CD4-positive, alpha-beta memory T cell (primary cell): Measurements from ENCODE around the gene GSTA3. TPM values are rescaled to one million over a fixed set of nuclear protein-coding genes. Genes with fewer than 3 reads are reported as not detected.
"Not testable (repeated sequence)": the region's sequence is repeated elsewhere in the genome, so short reads cannot be mapped to it uniquely, and the experiment has no call there.

ENCODE experiments used
- CTCF ChIA-PET: fragments of 350-600 bp; sonication (Branson Sonifier 250); formaldehyde crosslinking; loops from one replicate; lab custom pipeline; 2021; ENCODE audit warnings: inconsistent platforms; ENCODE audit not compliant: partially characterized antibody; lab: Charles Lee
- POLR2A ChIA-PET: fragments of 350-600 bp; sonication (Branson Sonifier 250); formaldehyde crosslinking; loops from one replicate; lab custom pipeline; 2021; ENCODE audit not compliant: partially characterized antibody; lab: Charles Lee
- DNase-seq, 5 donors: peaks; one replicate each; pipeline versions ENCODE4 v3.0.0 to v3.0.0-alpha.2; 2020 to 2022; ENCODE audit warnings: mixed read lengths in 1 of 5
- H3K27ac ChIP-seq: one replicate; pipeline ENCODE4 v1.7.0; 2013; ENCODE audit warnings: low read depth, low read length
- H3K27me3 ChIP-seq: 2 replicates; pipeline ENCODE4 v1.7.0; 2013; ENCODE audit warnings: mild to moderate bottlenecking, low read length, moderate library complexity; ENCODE audit not compliant: insufficient read depth
- H3K36me3 ChIP-seq: 2 replicates; pipeline ENCODE4 v1.7.0; 2013; ENCODE audit warnings: mild to moderate bottlenecking, low read length, moderate library complexity; ENCODE audit not compliant: insufficient read depth
- H3K4me1 ChIP-seq: 2 replicates; pipeline ENCODE4 v1.7.0; 2013; ENCODE audit warnings: mild to moderate bottlenecking, low read length, moderate library complexity; ENCODE audit not compliant: insufficient read depth
- H3K4me3 ChIP-seq, 2 donors: one replicate each; pipeline ENCODE4 v1.7.0; 2013; ENCODE audit warnings: low read length in 2 of 2, mild to moderate bottlenecking in 1 of 2
- H3K9me3 ChIP-seq, 2 donors: one replicate each; pipeline ENCODE4 v1.7.0; 2013; ENCODE audit warnings: low read length in 2 of 2, control low read depth in 1 of 2; ENCODE audit not compliant: control insufficient read depth in 1 of 2
- H3K27ac Mint-ChIP-seq, 7 donors: one replicate each; pipeline ENCODE4 v1.8.0; 2020 to 2021; ENCODE audit warnings: mixed read lengths in 7 of 7, mild to moderate bottlenecking in 6 of 7, inconsistent platforms in 3 of 7, moderate library complexity in 3 of 7
- H3K27me3 Mint-ChIP-seq, 2 donors: one replicate each; pipeline ENCODE4 v1.8.0; 2020 to 2021; ENCODE audit warnings: mixed read lengths in 2 of 2
- H3K36me3 Mint-ChIP-seq, 2 donors: one replicate each; pipeline ENCODE4 v1.8.0; 2020 to 2021; ENCODE audit warnings: mixed read lengths in 2 of 2, inconsistent platforms in 1 of 2, mild to moderate bottlenecking in 1 of 2
- H3K4me1 Mint-ChIP-seq, 4 donors: one replicate each; pipeline ENCODE4 v1.8.0; 2020 to 2021; ENCODE audit warnings: mixed read lengths in 4 of 4, mild to moderate bottlenecking in 1 of 4
- H3K4me3 Mint-ChIP-seq, 8 donors: one replicate each; pipeline ENCODE4 v1.8.0; 2020 to 2021; ENCODE audit warnings: mixed read lengths in 8 of 8, mild to moderate bottlenecking in 7 of 8, moderate library complexity in 6 of 8, inconsistent platforms in 3 of 8
- H3K9me3 Mint-ChIP-seq, 8 donors: one replicate each; pipeline ENCODE4 v1.8.0; 2020 to 2021; ENCODE audit warnings: mixed read lengths in 8 of 8, mild to moderate bottlenecking in 5 of 8, inconsistent platforms in 3 of 8, moderate library complexity in 1 of 8
- intact Hi-C: fragments of 100-400 bp; cut with micrococcal nuclease; formaldehyde crosslinking; loops from one replicate; pipeline ENCODE4 v1.15.1; 2023
- polyA plus RNA-seq, 2 donors: library from polyadenylated mRNA; unstranded; fragments of 300-500 nt; fragmentation: Illumina TruSeq; gene quantifications; one replicate each; pipeline ENCODE4 v1.2.3, GENCODE V29; 2021
- total RNA-seq, 2 experiments: library from RNA; stranded (reverse); gene quantifications; one replicate each; pipeline ENCODE4 v1.2.3, GENCODE V29; 2021

GSTA3 gene
- total and polyA plus RNA-seq, 4 experiments from 2014 or later: not detected

DNA sequence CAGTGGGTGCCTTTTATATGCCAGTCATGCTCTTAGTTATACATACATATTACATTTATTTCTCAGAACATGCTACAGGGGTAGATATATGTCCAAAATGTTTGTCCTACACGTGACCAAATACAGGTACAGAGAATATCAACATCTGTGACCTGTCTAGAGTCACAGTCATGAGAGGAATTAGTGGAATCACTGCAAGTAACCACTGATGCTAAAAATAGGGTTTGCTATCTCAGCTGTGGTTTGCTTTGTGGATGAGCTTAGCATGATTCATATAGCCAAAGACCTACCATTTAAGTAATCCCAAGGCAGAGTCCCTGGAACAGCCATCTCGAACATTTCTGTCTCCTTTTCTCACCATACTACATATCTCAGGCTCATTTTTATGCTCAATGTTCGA lies 32.3 kb downstream of the GSTA3 start:
- no peaks in the 10 kb centered on the region for H3K36me3 Mint-ChIP-seq
- H3K27me3 Mint-ChIP-seq: peaks cover 0 to 6% of the 10 kb centered on the region in 2 donors
- Histone ChIP-seq H3K27me3 (no peaks in the 10 kb centered on the region), H3K9me3 (no peaks in the 10 kb centered on the region), H3K4me1 (no peaks in the 10 kb centered on the region), H3K27ac (no peak overlapping the region), H3K36me3 (no peaks in the 10 kb centered on the region), H3K4me3 (no peak overlapping the region)
- ChIA-PET POLR2A (no interaction called here), CTCF (no interaction called here)
- H3K4me3 Mint-ChIP-seq: no peak overlapping the region
- intact Hi-C loops: no loop called here
- peaks cover 2 to 3% (median 2%) of the 10 kb centered on the region in 4 donors for H3K4me1 Mint-ChIP-seq
- H3K27ac Mint-ChIP-seq: no peak overlapping the region
- DNase-seq: no peak
- no peaks in the 10 kb centered on the region for H3K9me3 Mint-ChIP-seq

DNA sequence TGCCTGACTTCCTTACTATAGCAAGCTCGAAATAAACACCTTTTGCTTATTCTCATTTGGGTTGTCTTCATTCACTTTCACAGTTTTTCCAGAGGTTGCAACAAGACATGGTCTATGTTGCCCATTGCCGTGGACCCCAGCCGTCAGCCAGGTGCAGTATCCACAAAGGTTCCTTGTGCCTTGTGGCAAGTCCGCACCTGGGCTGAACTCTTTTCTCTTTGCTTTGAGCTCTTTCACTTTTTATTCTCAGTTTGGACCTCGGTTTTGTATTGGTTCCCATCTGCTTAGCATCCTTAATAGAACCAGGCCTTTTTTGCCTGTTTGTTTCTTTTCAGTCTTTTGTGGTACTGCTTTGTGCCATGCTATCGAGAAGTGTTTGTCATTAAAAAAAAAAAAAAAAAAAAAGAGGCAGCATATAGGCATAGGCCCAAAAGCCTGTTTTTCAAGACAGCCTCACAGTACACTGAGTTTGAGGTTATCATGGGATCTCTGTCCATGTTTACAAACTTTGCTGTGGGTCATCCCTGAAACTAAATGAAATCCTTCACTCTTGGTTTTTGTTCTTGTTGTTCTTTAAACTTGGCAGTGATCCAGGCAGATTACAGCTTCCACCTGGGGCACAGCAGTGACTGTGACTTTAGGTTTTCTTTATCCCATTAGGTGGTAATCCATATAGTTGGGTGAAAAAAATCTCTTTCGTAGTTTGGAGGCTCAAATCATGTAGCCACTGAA lies 33.3 kb downstream of the GSTA3 start:
- H3K9me3 ChIP-seq: no peaks in the 10 kb centered on the region
- DNase-seq: no peak
- Mint-ChIP-seq H3K4me1 (peaks cover 0 to 2% (median 0%) of the 10 kb centered on the region in 4 donors), H3K9me3 (no peaks in the 10 kb centered on the region), H3K27ac (no peak overlapping the region), H3K36me3 (no peaks in the 10 kb centered on the region), H3K27me3 (peaks cover 0 to 8% of the 10 kb centered on the region in 2 donors), H3K4me3 (no peak overlapping the region)
- no peaks in the 10 kb centered on the region for H3K36me3 ChIP-seq
- H3K27me3 ChIP-seq: no peaks in the 10 kb centered on the region
- H3K27ac ChIP-seq: no peak overlapping the region
- POLR2A ChIA-PET: no interaction called here
- intact Hi-C loops: no loop called here
- no peaks in the 10 kb centered on the region for H3K4me1 ChIP-seq
- H3K4me3 ChIP-seq: no peak overlapping the region
- CTCF ChIA-PET: interaction anchor here (1.1 kb wide), 1 partner anchor 10 kb away, joined by 3 read pairs; no protein-coding TSS in a partner anchor

DNA sequence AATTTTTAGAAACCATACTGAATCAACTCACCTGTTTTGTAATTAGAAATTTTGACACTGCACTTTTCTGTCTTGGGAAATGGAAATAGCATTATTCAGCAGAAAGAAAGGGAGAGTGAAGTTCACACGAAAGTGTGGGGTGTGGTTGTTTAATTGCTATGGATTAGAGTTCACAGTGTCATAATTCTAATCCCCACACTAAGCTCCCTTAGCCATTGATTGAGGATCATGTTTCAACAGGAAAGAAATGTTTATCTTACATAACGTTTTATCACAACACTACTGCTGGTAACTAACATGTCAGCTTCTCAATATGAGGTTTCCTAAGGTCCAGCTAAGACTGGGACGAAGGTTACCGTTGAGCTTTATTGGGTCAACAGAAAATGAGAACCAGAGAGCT lies 37.5 kb downstream of the GSTA3 start:
- Histone ChIP-seq H3K9me3 (no peaks in the 10 kb centered on the region), H3K27ac (no peak overlapping the region), H3K27me3 (no peaks in the 10 kb centered on the region), H3K4me1 (no peaks in the 10 kb centered on the region), H3K4me3 (no peak overlapping the region), H3K36me3 (no peaks in the 10 kb centered on the region)
- peaks cover 0 to 2% (median 0%) of the 10 kb centered on the region in 4 donors for H3K4me1 Mint-ChIP-seq
- intact Hi-C loops: no loop called here
- H3K27me3 Mint-ChIP-seq: peaks cover 0 to 8% of the 10 kb centered on the region in 2 donors
- DNase-seq: no peak
- CTCF ChIA-PET: interaction anchor here (1.1 kb wide), 1 partner anchor 11 kb away, joined by 3 read pairs; no protein-coding TSS in a partner anchor
- no peaks in the 10 kb centered on the region for H3K36me3 Mint-ChIP-seq
- no peak overlapping the region for H3K27ac Mint-ChIP-seq
- no peaks in the 10 kb centered on the region for H3K9me3 Mint-ChIP-seq
- POLR2A ChIA-PET: no interaction called here
- no peak overlapping the region for H3K4me3 Mint-ChIP-seq

DNA sequence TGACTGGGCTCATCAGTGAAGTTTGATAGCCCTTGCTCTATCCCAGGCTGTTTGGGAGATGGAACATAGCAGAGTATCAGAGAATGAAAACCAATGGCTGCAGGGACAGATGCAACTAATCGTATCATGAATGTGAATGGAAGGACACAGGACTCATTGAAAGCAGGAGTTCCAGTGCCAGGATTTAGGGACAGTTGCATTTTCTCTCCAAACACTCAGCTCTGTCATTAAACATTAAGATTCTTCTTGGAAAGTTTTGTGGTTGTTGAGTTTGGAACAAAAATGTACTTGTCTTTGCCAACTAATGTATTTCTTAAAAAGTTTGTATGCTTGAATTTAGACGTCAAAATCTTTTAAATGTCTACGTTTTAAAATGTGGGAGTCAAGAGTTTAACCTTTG lies 37.9 kb downstream of the GSTA3 start:
- ChIA-PET POLR2A (no interaction called here), CTCF (interaction anchor here (1.1 kb wide), 1 partner anchor 11 kb away, joined by 3 read pairs; no protein-coding TSS in a partner anchor)
- no peak overlapping the region for H3K27ac Mint-ChIP-seq
- Histone ChIP-seq H3K4me1 (no peaks in the 10 kb centered on the region), H3K36me3 (no peaks in the 10 kb centered on the region), H3K4me3 (no peak overlapping the region), H3K27ac (no peak overlapping the region), H3K9me3 (no peaks in the 10 kb centered on the region), H3K27me3 (no peaks in the 10 kb centered on the region)
- no peaks in the 10 kb centered on the region for H3K9me3 Mint-ChIP-seq
- peaks cover 0 to 8% of the 10 kb centered on the region in 2 donors for H3K27me3 Mint-ChIP-seq
- no peaks in the 10 kb centered on the region for H3K36me3 Mint-ChIP-seq
- no peak overlapping the region for H3K4me3 Mint-ChIP-seq
- intact Hi-C loops: no loop called here
- peaks cover 0 to 2% (median 0%) of the 10 kb centered on the region in 4 donors for H3K4me1 Mint-ChIP-seq
- no peak for DNase-seq

DNA sequence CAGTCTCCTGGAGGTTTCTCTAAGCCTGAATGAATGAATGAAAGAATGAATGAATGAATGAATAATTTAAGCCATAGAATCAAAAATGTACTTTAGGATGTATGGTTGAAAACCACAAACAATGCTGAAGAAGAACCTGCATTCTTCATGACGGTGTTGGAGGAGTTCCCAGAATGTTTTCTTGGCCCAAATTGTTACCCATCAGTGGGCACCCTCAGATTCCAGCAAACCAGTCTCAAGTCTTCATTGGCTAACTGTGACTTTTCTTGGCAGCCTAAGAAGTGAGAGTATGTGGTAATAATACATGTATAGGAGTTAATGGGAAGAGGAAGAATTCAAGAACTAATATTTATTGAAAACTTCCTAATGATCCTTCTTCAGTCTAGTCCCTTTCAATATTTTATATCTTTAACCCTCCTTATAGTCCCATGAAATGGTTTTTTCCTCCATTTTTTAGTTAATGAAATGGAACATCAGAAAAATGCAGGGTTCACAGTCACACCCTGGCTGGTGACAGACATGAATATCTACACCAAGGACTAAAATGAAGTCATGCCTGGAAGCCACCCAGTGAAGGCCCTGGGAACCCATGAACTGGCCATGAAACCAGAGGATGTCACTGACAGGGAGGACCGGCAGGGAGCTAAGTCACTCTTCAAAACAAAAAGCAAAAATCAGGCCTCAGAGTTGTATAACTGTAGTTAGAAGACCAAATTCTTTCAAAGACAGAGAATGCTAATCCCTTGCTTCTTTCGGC lies 39.0 kb downstream of the GSTA3 start:
- H3K9me3 ChIP-seq, H3K27me3 ChIP-seq, H3K36me3 Mint-ChIP-seq, H3K27ac Mint-ChIP-seq, H3K9me3 Mint-ChIP-seq, intact Hi-C loops, H3K4me1 Mint-ChIP-seq, CTCF ChIA-PET, H3K4me3 Mint-ChIP-seq, H3K36me3 ChIP-seq, POLR2A ChIA-PET, DNase-seq, H3K4me3 ChIP-seq, H3K27ac ChIP-seq, H3K4me1 ChIP-seq, H3K27me3 Mint-ChIP-seq: not testable (repeated sequence)

DNA sequence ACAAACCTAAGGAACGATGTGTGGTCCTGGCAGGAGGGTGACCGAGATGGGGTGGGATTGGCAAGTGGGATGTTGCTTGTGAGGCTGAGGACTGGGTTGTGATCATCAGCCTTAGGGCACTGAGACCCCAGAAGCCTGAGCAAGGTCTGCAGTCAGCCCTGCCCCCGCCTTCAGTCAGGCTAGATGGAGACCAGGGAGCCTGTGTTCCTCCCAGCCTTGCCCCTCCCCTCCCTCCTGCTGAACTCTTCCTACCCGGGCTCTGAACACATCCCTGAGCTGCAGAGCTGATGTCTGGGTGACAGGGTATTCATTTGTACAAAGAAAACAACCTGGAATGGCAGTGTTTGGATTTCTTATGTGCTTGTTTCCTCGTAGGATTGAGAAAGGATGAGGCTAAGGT lies 40.6 kb downstream of the GSTA3 start:
- H3K4me1 Mint-ChIP-seq, H3K9me3 Mint-ChIP-seq, H3K27me3 ChIP-seq, H3K9me3 ChIP-seq, POLR2A ChIA-PET, H3K36me3 ChIP-seq, DNase-seq, CTCF ChIA-PET, H3K4me3 Mint-ChIP-seq, H3K27ac ChIP-seq, H3K36me3 Mint-ChIP-seq, H3K4me1 ChIP-seq, H3K27ac Mint-ChIP-seq, H3K4me3 ChIP-seq, intact Hi-C loops: not testable (repeated sequence)
- H3K27me3 Mint-ChIP-seq: peaks cover 2 to 12% of the 10 kb centered on the region in 2 donors

DNA sequence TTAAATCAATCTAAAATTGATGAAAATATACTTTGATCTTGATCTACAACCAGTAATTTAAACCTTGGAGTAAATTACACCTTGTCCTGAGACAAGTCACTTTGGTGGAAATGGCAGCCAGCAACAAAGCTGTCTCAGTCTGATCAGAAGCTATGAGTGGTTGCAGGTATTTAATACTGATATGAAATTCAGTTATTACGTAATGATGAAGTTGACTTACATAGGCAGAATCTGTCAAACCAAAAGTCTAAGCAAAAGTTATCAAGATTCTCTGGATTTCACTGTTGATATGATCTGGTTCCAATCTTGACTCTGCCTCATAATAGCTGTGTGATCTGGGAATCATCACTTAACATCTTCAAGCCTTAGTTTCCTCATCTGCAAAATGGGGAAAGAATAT lies 41.3 kb downstream of the GSTA3 start:
- no peak overlapping the region for H3K4me3 Mint-ChIP-seq
- no peaks in the 10 kb centered on the region for H3K27me3 ChIP-seq
- H3K4me3 ChIP-seq: no peak overlapping the region
- H3K27ac Mint-ChIP-seq: no peak overlapping the region
- H3K4me1 Mint-ChIP-seq: no peaks in the 10 kb centered on the region
- no peak overlapping the region for H3K27ac ChIP-seq
- ChIA-PET CTCF (no interaction called here), POLR2A (no interaction called here)
- H3K4me1 ChIP-seq: no peaks in the 10 kb centered on the region
- no peaks in the 10 kb centered on the region for H3K9me3 ChIP-seq
- no peaks in the 10 kb centered on the region for H3K36me3 Mint-ChIP-seq
- peaks cover 0 to 8% (median 0%) of the 10 kb centered on the region in 8 donors for H3K9me3 Mint-ChIP-seq
- peaks cover 2 to 10% of the 10 kb centered on the region in 2 donors for H3K27me3 Mint-ChIP-seq
- DNase-seq: no peak
- intact Hi-C loops: no loop called here
- H3K36me3 ChIP-seq: no peaks in the 10 kb centered on the region
